ENCODE measurements around the gene PRXL2A. TPM values are rescaled to one million over a fixed set of nuclear protein-coding genes. Genes with fewer than 3 reads are reported as not detected.

The PRXL2A gene
- total and polyA plus RNA-seq, 2 donors = 32.2 to 70.8 TPM

GRCh38 chr10:80406204-80406603 is 2.1 kb upstream of the PRXL2A start:
- Histone ChIP-seq H3K27ac (ENCODE audit: low read depth in 1 of 2, low read length in 1 of 2) (no peak overlapping the region), H3K36me3 (ENCODE audit: control insufficient read depth in 2 of 2, insufficient read depth in 2 of 2, low read length in 1 of 2) (no peaks in the 10 kb centered on the region), H3K27me3 (ENCODE audit: control insufficient read depth in 2 of 2, insufficient read depth in 1 of 2, low read length in 1 of 2) (peaks cover 0 to 10% of the 10 kb centered on the region in 2 donors), H3K4me3 (ENCODE audit: low read length in 2 of 2) (no peak overlapping the region), H3K9me3 (ENCODE audit: control insufficient read depth in 2 of 2, insufficient read depth in 1 of 2, low read length in 1 of 2) (no peaks in the 10 kb centered on the region), H3K4me1 (ENCODE audit: control insufficient read depth in 2 of 2, insufficient read depth in 2 of 2, low read length in 2 of 2) (peaks cover 0 to 29% of the 10 kb centered on the region in 2 donors)
- 89% methylated on average over 4 of the region's 4 CpGs for WGBS
- no peak for DNase-seq (ENCODE audit: low read depth in 6 of 9, low spot score in 9 of 9)

DNA sequence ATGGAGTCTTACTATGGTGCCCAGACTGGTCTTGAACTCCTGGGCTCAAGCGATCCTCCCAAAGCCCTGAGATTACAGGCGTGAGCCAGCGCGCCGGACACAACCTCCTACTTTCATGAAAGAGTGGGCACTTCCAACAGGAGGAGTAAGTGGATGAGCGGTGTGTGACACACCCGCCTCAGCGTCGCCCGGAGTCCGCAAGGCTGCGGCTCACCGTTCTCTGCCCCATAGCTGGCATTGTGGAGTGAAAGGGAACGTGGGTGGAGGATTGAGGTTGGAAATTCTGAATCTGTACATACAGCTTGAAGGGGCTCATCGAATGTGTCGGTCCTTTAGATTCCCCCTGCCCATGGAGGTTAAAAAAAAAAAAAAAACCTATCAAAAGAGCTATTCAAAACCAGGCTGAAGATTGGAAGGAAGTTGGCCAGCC is 524 bp upstream of the PRXL2A start:
- Histone ChIP-seq H3K27ac (ENCODE audit: low read depth in 1 of 2, low read length in 1 of 2) (peak overlapping the region; percentile 17 to 80), H3K4me3 (ENCODE audit: low read length in 2 of 2) (peak overlapping the region; percentile 68 to 78), H3K9me3 (ENCODE audit: control insufficient read depth in 2 of 2, insufficient read depth in 1 of 2, low read length in 1 of 2) (no peaks in the 10 kb centered on the region), H3K4me1 (ENCODE audit: control insufficient read depth in 2 of 2, insufficient read depth in 2 of 2, low read length in 2 of 2) (peaks cover 0 to 45% of the 10 kb centered on the region in 2 donors), H3K27me3 (ENCODE audit: control insufficient read depth in 2 of 2, insufficient read depth in 1 of 2, low read length in 1 of 2) (peaks cover 0 to 10% of the 10 kb centered on the region in 2 donors), H3K36me3 (ENCODE audit: control insufficient read depth in 2 of 2, insufficient read depth in 2 of 2, low read length in 1 of 2) (no peaks in the 10 kb centered on the region)
- WGBS = 10% methylated on average over 16 of the region's 16 CpGs
- peak in 1 of 9 donors; percentile 23 for DNase-seq (ENCODE audit: low read depth in 6 of 9, low spot score in 9 of 9)

DNA sequence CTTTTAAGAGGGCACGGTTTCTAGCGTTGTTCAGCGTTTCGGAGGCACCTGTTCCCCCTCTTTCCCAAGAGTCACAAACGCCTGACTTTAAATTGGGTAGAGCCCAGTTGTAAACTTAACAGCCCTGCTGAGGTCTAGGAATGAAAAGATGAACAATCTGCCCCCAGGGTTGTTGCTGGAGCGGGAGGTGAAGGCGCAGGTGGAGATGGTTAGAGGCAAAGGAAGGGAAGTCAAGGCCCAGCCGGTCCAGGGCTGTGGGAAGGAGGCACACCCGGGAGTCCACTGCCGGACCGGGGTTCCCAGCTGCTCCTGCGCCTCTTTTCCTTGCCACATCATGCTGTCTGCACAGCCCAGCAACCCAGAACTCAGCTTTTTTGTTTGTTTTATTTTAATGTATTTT is 770 bp downstream of the PRXL2A start:
- peak in 1 of 9 donors; percentile 38 for DNase-seq (ENCODE audit: low read depth in 6 of 9, low spot score in 9 of 9)
- WGBS = 42% methylated on average over 12 of the region's 12 CpGs
- no peaks in the 10 kb centered on the region for H3K9me3 ChIP-seq (ENCODE audit: control insufficient read depth in 2 of 2, insufficient read depth in 1 of 2, low read length in 1 of 2)
- H3K27me3 ChIP-seq (ENCODE audit: control insufficient read depth in 2 of 2, insufficient read depth in 1 of 2, low read length in 1 of 2) = peaks cover 0 to 10% of the 10 kb centered on the region in 2 donors
- H3K27ac ChIP-seq (ENCODE audit: low read depth in 1 of 2, low read length in 1 of 2) = no peak overlapping the region
- peak overlapping the region; percentile 68 to 78 for H3K4me3 ChIP-seq (ENCODE audit: low read length in 2 of 2)
- no peaks in the 10 kb centered on the region for H3K36me3 ChIP-seq (ENCODE audit: control insufficient read depth in 2 of 2, insufficient read depth in 2 of 2, low read length in 1 of 2)
- H3K4me1 ChIP-seq (ENCODE audit: control insufficient read depth in 2 of 2, insufficient read depth in 2 of 2, low read length in 2 of 2) = peaks cover 11 to 57% of the 10 kb centered on the region in 2 donors

GRCh38 chr10:80410122-80410521 is 1.8 kb downstream of the PRXL2A start:
- Histone ChIP-seq H3K36me3 (ENCODE audit: control insufficient read depth in 2 of 2, insufficient read depth in 2 of 2, low read length in 1 of 2) (no peaks in the 10 kb centered on the region), H3K4me3 (ENCODE audit: low read length in 2 of 2) (no peak overlapping the region)
- WGBS = 82% methylated on average over 2 of the region's 2 CpGs

DNA sequence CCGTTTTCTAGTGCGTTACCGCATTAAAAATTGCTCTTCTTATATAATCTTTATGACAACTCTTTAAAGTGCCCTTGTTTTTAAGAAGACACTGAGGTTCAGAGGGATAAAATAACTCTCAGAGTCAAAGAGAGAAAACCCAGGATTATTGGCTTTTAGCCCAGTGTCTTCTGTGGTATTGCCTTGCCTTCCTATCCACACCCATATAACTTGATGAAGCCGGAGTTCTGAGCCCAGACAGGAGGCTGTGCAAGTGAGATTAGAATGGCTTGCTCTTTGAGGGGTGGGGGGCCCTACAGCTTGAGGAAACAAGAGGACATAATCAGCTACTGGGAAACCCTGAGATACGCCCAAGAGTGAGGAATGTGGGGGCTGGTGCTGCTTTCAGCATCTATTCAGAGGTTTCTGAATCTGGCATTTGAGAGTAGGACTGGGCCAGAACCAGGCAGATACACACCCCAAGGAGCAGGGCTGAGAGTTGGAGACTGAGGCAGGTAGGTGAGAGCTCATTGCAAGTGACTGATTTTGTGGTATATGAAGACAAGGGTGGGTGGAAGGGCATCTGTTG is 2.3 kb downstream of the PRXL2A start:
- no peak for DNase-seq (ENCODE audit: low read depth in 6 of 9, low spot score in 9 of 9)
- Histone ChIP-seq H3K4me3 (ENCODE audit: low read length in 2 of 2) (no peak overlapping the region), H3K4me1 (ENCODE audit: control insufficient read depth in 2 of 2, insufficient read depth in 2 of 2, low read length in 2 of 2) (peaks cover 19 to 73% of the 10 kb centered on the region in 2 donors), H3K27me3 (ENCODE audit: control insufficient read depth in 2 of 2, insufficient read depth in 1 of 2, low read length in 1 of 2) (peaks cover 0 to 10% of the 10 kb centered on the region in 2 donors), H3K36me3 (ENCODE audit: control insufficient read depth in 2 of 2, insufficient read depth in 2 of 2, low read length in 1 of 2) (no peaks in the 10 kb centered on the region), H3K9me3 (ENCODE audit: control insufficient read depth in 2 of 2, insufficient read depth in 1 of 2, low read length in 1 of 2) (no peaks in the 10 kb centered on the region), H3K27ac (ENCODE audit: low read depth in 1 of 2, low read length in 1 of 2) (no peak overlapping the region)
- WGBS = 95% methylated on average over 5 of the region's 5 CpGs

More at GRCh38 chr10:80410122-80410521, 1.8 kb downstream of the PRXL2A start:
- H3K4me1 ChIP-seq (ENCODE audit: control insufficient read depth in 2 of 2, insufficient read depth in 2 of 2, low read length in 2 of 2) = peaks cover 18 to 67% of the 10 kb centered on the region in 2 donors
- no peaks in the 10 kb centered on the region for H3K9me3 ChIP-seq (ENCODE audit: control insufficient read depth in 2 of 2, insufficient read depth in 1 of 2, low read length in 1 of 2)
- DNase-seq (ENCODE audit: low read depth in 6 of 9, low spot score in 9 of 9) = no peak
- H3K27ac ChIP-seq (ENCODE audit: low read depth in 1 of 2, low read length in 1 of 2) = no peak overlapping the region
- H3K27me3 ChIP-seq (ENCODE audit: control insufficient read depth in 2 of 2, insufficient read depth in 1 of 2, low read length in 1 of 2) = peaks cover 0 to 10% of the 10 kb centered on the region in 2 donors

DNA sequence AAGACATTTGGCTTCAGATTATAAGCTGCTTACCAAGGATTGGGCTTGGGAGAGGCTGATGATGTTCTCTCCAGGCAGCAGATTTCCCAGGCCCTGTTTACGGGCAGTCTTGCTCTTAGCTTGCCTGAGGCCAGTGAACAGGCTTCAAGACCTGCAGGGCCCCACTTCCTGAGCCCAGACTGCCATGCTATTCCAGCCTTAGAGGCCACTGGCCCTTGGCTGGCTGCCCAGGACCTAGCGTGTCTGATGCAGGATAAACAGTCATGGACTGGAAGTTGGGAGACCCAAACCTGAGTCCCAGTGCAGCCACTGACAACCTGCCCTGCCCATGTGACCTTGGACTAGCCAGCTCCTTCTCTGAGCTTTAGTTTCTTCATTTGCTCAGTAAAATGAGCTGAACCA is 2.9 kb downstream of the PRXL2A start:
- no peak for DNase-seq (ENCODE audit: low read depth in 6 of 9, low spot score in 9 of 9)
- peaks cover 0 to 10% of the 10 kb centered on the region in 2 donors for H3K27me3 ChIP-seq (ENCODE audit: control insufficient read depth in 2 of 2, insufficient read depth in 1 of 2, low read length in 1 of 2)
- no peak overlapping the region for H3K27ac ChIP-seq (ENCODE audit: low read depth in 1 of 2, low read length in 1 of 2)
- no peaks in the 10 kb centered on the region for H3K36me3 ChIP-seq (ENCODE audit: control insufficient read depth in 2 of 2, insufficient read depth in 2 of 2, low read length in 1 of 2)
- no peaks in the 10 kb centered on the region for H3K9me3 ChIP-seq (ENCODE audit: control insufficient read depth in 2 of 2, insufficient read depth in 1 of 2, low read length in 1 of 2)
- H3K4me1 ChIP-seq (ENCODE audit: control insufficient read depth in 2 of 2, insufficient read depth in 2 of 2, low read length in 2 of 2) = peaks cover 26 to 79% of the 10 kb centered on the region in 2 donors
- WGBS = 94% methylated on average over 2 of the region's 2 CpGs
- no peak overlapping the region for H3K4me3 ChIP-seq (ENCODE audit: low read length in 2 of 2)

DNA sequence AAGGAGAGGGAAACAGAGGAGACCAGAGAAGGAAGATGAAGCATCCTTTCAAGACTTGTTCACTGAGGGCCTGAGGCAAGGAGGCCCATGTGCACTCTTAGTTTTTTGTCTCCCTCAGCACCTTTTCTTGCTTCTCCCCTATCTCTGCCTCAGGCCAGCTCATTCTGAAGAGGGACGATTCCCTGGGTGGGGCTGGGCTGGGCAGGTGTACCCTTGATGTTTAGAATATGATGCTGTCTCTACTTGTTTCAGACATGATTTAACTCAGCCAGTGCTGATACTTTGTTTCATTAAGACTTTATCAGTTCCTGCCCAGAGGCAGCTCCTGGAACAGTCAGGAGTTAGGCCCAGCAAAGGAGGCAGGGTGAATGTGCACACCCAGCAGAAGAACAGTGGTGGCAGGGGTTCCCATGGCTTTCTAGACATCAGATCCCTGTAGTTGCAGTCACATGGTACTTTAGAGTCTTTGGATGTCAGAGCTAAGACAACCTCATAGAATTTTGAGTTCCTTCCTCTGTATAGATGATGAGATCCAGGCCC is 3.4 kb downstream of the PRXL2A start:
- WGBS = 89% methylated on average over 1 of the region's 1 CpG
- Histone ChIP-seq H3K27me3 (ENCODE audit: control insufficient read depth in 2 of 2, insufficient read depth in 1 of 2, low read length in 1 of 2) (peaks cover 0 to 10% of the 10 kb centered on the region in 2 donors), H3K4me1 (ENCODE audit: control insufficient read depth in 2 of 2, insufficient read depth in 2 of 2, low read length in 2 of 2) (peaks cover 26 to 84% of the 10 kb centered on the region in 2 donors), H3K36me3 (ENCODE audit: control insufficient read depth in 2 of 2, insufficient read depth in 2 of 2, low read length in 1 of 2) (no peaks in the 10 kb centered on the region), H3K4me3 (ENCODE audit: low read length in 2 of 2) (no peak overlapping the region), H3K27ac (ENCODE audit: low read depth in 1 of 2, low read length in 1 of 2) (peak overlapping the region in 1 of 2 donors; percentile 8), H3K9me3 (ENCODE audit: control insufficient read depth in 2 of 2, insufficient read depth in 1 of 2, low read length in 1 of 2) (no peaks in the 10 kb centered on the region)
- no peak for DNase-seq (ENCODE audit: low read depth in 6 of 9, low spot score in 9 of 9)

GRCh38 chr10:80412486-80412885 is 4.1 kb downstream of the PRXL2A start:
- Histone ChIP-seq H3K27me3 (ENCODE audit: control insufficient read depth in 2 of 2, insufficient read depth in 1 of 2, low read length in 1 of 2) (peaks cover 0 to 10% of the 10 kb centered on the region in 2 donors), H3K36me3 (ENCODE audit: control insufficient read depth in 2 of 2, insufficient read depth in 2 of 2, low read length in 1 of 2) (no peaks in the 10 kb centered on the region), H3K4me1 (ENCODE audit: control insufficient read depth in 2 of 2, insufficient read depth in 2 of 2, low read length in 2 of 2) (peaks cover 26 to 87% of the 10 kb centered on the region in 2 donors), H3K4me3 (ENCODE audit: low read length in 2 of 2) (no peak overlapping the region), H3K9me3 (ENCODE audit: control insufficient read depth in 2 of 2, insufficient read depth in 1 of 2, low read length in 1 of 2) (no peaks in the 10 kb centered on the region), H3K27ac (ENCODE audit: low read depth in 1 of 2, low read length in 1 of 2) (no peak overlapping the region)
- no peak for DNase-seq (ENCODE audit: low read depth in 6 of 9, low spot score in 9 of 9)
- 92% methylated on average over 5 of the region's 5 CpGs for WGBS

DNA sequence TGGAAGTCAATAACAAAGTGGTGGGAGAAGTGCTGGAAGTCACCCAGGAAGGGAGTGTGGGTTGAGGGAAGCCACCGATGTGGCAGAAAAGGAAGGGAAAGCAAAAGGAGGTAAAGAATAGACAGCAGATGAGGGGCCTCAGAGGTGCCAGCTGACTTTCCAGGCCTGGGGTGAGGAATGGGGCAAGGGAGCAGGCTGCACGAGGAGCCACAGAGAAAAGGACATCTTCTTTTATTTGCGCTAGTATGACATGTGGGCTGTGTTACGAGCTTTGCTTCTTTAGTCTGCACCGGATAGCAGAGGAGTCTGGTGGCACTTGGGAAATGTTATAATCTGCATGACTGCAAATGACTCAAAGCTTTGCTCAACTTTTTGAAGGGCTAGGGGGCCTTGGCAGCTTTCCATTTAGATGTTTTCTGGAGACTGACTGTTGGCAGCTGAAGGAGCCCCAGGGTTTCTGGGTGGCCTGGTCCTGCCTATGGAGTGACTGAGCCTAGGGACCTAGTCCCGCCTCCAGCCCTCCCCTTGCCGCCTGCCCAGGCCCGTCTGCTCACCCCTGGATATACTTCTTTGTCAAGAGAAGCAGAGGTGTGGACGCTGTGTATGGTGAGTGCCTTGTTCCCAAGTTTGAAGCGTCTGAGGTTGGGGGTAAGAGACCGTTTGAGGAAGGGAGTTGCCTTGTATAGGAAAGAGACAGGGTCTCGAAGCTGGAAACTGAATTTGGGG is 5.1 kb downstream of the PRXL2A start:
- 84% methylated on average over 12 of the region's 12 CpGs for WGBS
- peaks cover 26 to 86% of the 10 kb centered on the region in 2 donors for H3K4me1 ChIP-seq (ENCODE audit: control insufficient read depth in 2 of 2, insufficient read depth in 2 of 2, low read length in 2 of 2)
- H3K4me3 ChIP-seq (ENCODE audit: low read length in 2 of 2) = no peak overlapping the region
- H3K27me3 ChIP-seq (ENCODE audit: control insufficient read depth in 2 of 2, insufficient read depth in 1 of 2, low read length in 1 of 2) = peaks cover 0 to 3% of the 10 kb centered on the region in 2 donors
- DNase-seq (ENCODE audit: low read depth in 6 of 9, low spot score in 9 of 9) = peak in 1 of 9 donors; percentile 39
- H3K9me3 ChIP-seq (ENCODE audit: control insufficient read depth in 2 of 2, insufficient read depth in 1 of 2, low read length in 1 of 2) = no peaks in the 10 kb centered on the region
- H3K27ac ChIP-seq (ENCODE audit: low read depth in 1 of 2, low read length in 1 of 2) = peak overlapping the region in 1 of 2 donors; percentile 60
- no peaks in the 10 kb centered on the region for H3K36me3 ChIP-seq (ENCODE audit: control insufficient read depth in 2 of 2, insufficient read depth in 2 of 2, low read length in 1 of 2)

Data from thymus (tissue), 11 donors.